HG03097 (cell line): ENCODE data around the gene ZRANB1.

Experiments
- ATAC-seq: cut with Tn5 transposase; IDR thresholded peaks from one replicate; pipeline ENCODE4 v1.9.1; 2021; ENCODE audit not compliant: unreplicated experiment, low FRiP score

The ZRANB1 gene

GRCh38 chr10:125004571-125005311 is 62.8 kb downstream of the ZRANB1 start:
- no peak for ATAC-seq

DNA sequence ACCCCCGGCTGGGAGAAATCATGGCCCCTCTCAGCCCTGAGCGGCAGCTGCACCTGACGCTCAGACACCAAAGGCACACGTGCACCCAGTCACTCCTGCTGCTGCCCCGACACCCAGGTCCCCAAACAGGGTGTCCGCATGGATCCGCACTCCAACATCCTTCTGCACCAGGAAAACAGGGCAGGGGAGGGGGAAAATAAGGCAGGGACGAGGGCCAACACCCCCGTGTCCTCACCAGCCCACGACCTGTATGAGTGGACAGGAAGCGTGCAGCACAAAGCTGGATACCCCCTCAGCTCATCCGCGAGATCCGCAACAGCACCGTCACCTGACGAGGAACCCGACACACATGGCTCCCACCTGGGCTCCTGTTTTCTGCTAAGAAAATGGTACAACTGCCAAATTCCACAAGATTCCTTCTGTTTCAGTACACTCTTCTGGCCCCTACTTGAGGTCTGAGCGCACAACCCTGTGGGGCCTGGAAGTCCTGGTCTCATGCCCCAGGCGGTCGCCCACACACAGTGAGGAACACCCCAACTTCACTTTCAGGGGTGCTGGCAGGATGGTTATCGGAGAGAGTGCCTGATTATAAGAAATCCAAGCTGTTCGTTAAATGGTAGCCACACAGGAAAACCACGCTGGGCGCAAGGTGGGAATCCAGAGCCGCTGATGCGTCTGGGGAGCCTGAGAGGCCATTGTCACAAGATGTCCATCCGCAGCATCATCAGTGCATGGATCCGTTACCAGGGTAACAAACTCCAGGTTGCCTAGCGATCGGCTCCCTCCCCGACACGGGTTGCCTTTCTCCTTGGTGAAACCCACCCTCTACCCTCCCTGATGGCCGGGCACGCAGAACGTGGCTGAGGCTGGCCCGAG is 63.6 kb downstream of the ZRANB1 start:
- ATAC-seq, result no peak

GRCh38 chr10:125006188-125006680 is 64.3 kb downstream of the ZRANB1 start:
- no peak for ATAC-seq

DNA sequence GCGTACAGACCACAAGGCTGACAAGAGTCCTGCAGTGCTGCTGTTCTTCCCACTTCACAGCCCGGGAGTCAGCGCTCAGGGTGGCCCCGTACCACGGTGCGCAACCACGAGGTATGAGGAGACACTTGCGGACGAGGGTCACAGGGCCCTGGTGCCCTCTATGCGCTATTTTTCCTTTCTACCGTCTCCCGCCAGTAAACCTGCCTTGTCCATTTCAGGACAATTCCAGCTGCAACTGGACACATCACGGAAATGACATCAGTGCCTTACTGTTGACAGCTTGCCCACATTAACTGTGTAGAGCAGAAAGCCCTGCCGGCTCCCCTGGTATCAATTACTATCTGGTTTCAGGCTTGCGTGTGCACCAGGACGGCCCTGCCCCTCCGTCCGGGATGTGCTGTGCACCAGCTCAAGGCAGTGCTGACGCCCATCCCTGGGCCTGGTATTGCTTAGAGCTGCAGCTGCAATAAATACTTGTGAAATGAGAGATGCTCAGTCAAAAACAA is 65.1 kb downstream of the ZRANB1 start:
- no peak for ATAC-seq

- ATAC-seq, result no peak
Measured at GRCh38 chr10:125007436-125007835, 65.5 kb downstream of the ZRANB1 start.

GRCh38 chr10:125008689-125009638 is 67.0 kb downstream of the ZRANB1 start:
- no peak for ATAC-seq

GRCh38 chr10:125009661-125010161 is 67.8 kb downstream of the ZRANB1 start:
- no peak for ATAC-seq

- no peak for ATAC-seq
Measured at GRCh38 chr10:125010362-125010761, 68.4 kb downstream of the ZRANB1 start.

GRCh38 chr10:125011171-125011925 is 69.4 kb downstream of the ZRANB1 start:
- no peak for ATAC-seq

- no peak for ATAC-seq
Measured at GRCh38 chr10:125011926-125012705, 70.2 kb downstream of the ZRANB1 start.

DNA sequence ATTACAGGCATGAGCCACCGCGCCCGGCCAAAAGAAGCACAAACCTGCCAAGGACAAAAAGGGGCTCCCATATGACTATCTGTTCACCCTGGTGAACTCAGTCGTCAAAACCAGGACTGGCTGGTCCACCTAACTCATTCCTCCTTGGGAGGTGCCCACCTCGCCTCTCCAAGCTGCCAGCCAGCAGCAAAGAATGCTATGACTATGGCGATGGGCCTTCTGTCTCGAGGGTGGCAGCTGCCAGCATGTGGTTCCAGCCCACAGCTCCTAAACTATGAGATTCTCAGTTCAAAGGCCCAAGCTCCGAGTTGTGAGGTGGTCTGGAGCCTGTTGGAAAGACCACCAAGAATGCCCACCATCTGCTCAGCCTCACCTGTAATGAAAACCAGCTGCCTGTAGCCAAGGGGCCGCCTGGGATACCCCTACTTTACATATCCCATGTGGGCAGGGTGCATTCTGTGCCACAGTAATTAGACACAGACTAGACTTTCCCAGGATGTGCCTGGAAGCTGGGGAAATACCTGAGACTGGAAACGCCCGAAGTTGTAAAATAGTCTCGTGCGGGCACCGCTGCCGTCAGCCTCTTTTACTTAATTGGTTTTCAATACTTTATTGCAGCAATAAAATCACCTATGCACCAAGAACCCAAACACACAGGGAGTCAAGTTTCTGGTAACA is 71.1 kb downstream of the ZRANB1 start:
- ATAC-seq, result no peak

DNA sequence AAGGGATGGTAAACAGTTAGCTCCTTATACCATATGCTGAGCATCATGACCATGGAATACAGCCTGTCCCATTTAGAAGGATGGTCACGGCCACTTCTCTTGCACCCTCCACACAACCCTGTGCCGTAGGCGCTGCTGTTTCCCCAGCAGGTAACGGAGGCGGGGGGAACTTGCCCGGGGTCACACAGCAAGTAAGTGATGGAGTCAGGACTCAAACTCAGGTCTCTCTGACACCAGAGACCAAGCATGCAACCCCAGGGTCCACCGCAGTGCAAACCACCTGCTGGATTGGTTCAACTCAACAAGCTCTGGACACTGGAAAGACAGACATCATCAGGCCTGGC is 71.6 kb downstream of the ZRANB1 start:
- no peak for ATAC-seq

GRCh38 chr10:125014086-125014830 is 72.3 kb downstream of the ZRANB1 start:
- ATAC-seq, result no peak

GRCh38 chr10:125014836-125015355 is 73.0 kb downstream of the ZRANB1 start:
- no peak for ATAC-seq

DNA sequence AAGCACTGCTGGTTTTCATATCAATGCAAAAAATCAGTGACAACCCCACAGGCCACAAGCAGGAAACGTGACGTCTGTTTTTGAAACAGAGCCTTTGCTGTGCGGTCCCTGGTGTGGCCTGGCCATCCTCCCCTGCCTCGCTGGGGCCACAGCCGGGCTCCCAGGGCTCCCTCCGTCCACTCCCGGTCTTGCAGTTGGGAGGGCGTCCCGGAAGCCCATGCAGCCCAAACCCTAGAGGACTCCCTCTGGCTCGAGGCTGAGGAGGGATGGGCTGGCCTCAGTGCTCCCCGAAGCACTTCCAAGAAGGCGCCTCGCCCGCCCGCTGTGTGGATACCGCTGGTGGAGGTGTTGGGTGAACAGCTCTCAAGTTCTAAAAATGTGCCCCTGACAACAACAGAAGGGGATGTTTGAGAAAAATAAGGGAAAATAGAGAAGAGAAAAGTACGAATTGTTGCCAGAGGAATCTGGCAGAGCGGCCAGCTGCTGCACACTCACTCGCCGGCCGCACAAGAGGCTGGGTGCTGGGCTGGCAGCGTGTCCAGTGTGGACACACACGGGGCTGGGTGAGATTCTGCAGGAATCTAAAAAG is 73.5 kb downstream of the ZRANB1 start:
- ATAC-seq, result no peak

- ATAC-seq, result no peak
Measured at GRCh38 chr10:125016123-125016522, 74.2 kb downstream of the ZRANB1 start.

DNA sequence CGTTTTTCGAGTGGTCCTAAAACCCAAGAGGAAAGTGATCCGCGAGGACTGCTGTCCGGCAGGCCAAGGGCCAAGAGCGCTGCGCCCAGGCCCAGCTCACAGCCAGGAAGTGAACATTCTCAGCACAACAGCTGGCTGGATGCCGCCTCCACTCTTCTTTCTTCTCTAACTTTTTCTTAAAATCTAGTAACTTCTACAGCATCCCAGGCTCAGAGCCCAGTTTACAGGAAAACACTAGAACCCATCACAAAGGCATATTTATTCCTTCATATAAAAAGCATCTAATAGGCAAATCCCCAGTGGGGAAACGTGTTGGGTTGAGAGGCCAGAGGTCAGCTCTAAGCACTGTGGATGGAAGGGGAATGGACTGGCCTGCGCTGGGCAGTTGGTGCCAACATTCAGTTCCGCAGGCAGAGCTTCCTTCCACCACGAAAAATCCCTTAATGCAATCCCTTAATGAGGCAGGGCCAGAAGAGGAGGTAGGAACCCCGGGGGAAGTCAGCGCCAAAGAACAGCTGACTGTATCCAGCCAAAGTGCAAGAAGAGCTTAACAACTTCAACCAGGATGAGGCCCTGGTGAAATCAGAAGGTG is 74.8 kb downstream of the ZRANB1 start:
- ATAC-seq, result no peak
